Peyer's patch (tissue), 4 donors: ENCODE results near the gene SYT10.

Source experiments
- CTCF ChIP-seq, 6 experiments: fragments of 450-650 bp in 4 of 6; fragments of 200-600 bp in 2 of 6; sonication (generic) in 1 of 6; IDR thresholded peaks; one replicate each; pipeline ENCODE4 v1.5.1; 2017 to 2019; ENCODE audit warnings: antibody characterized with exemption in 6 of 6, mild to moderate bottlenecking in 3 of 6, moderate library complexity in 1 of 6
- POLR2A ChIP-seq, 2 donors: fragments of 450-650 bp; IDR thresholded peaks; one replicate each; pipeline ENCODE4 v1.5.1; 2017; ENCODE audit warnings: antibody characterized with exemption in 2 of 2, mild to moderate bottlenecking in 2 of 2, moderate library complexity in 2 of 2

DNA sequence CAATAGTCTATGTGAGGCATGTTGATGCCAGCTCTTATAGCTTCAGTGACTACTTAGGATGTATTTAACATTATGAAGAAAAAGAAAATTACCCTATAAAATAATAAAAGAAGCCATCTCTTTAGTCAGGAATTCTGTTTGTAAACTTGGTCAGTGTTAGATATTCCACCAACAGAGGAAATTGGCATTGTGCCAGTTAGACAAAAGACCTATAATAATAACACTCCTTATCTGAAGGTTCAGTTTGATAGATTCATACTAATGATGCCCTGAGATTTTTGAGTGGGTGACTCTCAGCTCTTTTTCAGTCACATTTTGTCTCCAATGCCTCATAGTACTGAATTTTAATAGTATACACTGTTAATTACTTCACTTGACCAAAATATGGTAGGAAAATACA is 6.6 kb downstream of the SYT10 start:
- no peak for TF ChIP-seq CTCF (IDR thresholded peaks at IDR 0.05)
- no peak for TF ChIP-seq POLR2A (IDR thresholded peaks at IDR 0.05)
